Adipocyte (in vitro differentiated cells): Measurements from ENCODE around the gene EFNA5.
"Not testable (repeated sequence)": the region's sequence is repeated elsewhere in the genome, so short reads cannot be mapped to it uniquely, and the experiment has no call there.

Experiments used
- DNase-seq: peaks from one replicate; pipeline ENCODE4 v3.0.0-alpha.2; 2015; ENCODE audit warnings: low read depth
- H3K27me3 ChIP-seq: replicated peaks from 2 replicates; pipeline ENCODE4 v1.7.0; 2013; ENCODE audit warnings: mild to moderate bottlenecking, low read length, moderate library complexity; ENCODE audit not compliant: control insufficient read depth, insufficient read depth
- H3K36me3 ChIP-seq: 2 replicates; pipeline ENCODE4 v1.7.0; 2013; ENCODE audit warnings: low read length, mild to moderate bottlenecking, moderate library complexity; ENCODE audit not compliant: control insufficient read depth, insufficient read depth, severe bottlenecking
- H3K4me1 ChIP-seq: 2 replicates; pipeline ENCODE4 v1.7.0; 2013; ENCODE audit warnings: mild to moderate bottlenecking, low read length, moderate library complexity; ENCODE audit not compliant: control insufficient read depth, insufficient read depth
- H3K4me3 ChIP-seq: 2 replicates; pipeline ENCODE4 v1.7.0; 2013; ENCODE audit warnings: mild to moderate bottlenecking, low read length, moderate library complexity
- H3K9ac ChIP-seq: 2 replicates; pipeline ENCODE4 v1.7.0; 2013; ENCODE audit warnings: mild to moderate bottlenecking, low read length, moderate library complexity
- H3K9me3 ChIP-seq: 2 replicates; pipeline ENCODE4 v1.7.0; 2013; ENCODE audit warnings: mild to moderate bottlenecking, low read length, moderate library complexity; ENCODE audit not compliant: control insufficient read depth

Gene EFNA5

DNA sequence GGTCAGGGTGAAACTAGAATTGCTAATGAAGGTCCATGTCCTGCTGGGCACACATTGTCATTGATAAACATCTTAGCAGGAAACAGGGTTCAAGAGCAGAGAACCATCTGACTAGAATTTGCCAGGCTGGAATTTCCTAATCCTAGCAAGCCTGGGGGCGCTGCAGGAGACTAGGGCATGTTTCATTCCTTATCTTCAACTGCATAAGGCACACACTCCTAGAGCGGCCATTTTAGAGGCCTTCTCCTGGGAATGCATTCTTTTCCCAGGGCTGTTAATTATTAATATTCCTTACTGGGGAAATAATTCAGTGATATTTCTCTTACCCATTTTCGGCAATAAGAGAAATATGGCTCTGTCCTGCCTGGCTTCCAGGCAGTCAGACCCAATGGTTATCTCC lies 324.2 kb downstream of the EFNA5 start:
- H3K9me3 ChIP-seq, result peaks cover 19% of the 10 kb centered on the region
- H3K9ac ChIP-seq, H3K4me1 ChIP-seq, H3K36me3 ChIP-seq, H3K27me3 ChIP-seq, H3K4me3 ChIP-seq, DNase-seq: not testable (repeated sequence)

DNA sequence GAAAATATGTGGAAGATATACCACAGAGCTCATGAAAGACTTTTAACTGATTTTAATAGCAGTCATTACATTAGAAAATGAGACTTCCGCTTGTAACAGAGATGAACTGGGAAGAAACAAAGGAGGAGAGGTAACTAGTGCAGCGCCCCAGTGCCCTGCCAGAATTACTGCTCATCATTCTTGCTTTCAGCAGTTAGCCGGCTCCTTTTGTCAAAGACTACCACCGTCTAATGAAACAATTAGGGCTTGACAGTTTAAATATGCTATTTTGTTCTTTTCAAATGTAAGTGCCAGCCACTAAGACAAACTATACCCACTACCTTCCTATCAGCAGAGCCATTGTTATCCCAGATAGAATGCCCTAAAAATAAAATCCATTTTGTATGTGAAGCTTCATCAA lies 328.4 kb downstream of the EFNA5 start:
- no peak overlapping the region for H3K9ac ChIP-seq
- no peaks in the 10 kb centered on the region for H3K36me3 ChIP-seq
- no peaks in the 10 kb centered on the region for H3K27me3 ChIP-seq
- no peak overlapping the region for H3K4me3 ChIP-seq
- no peaks in the 10 kb centered on the region for H3K4me1 ChIP-seq
- H3K9me3 ChIP-seq, result peaks cover 19% of the 10 kb centered on the region
- no peak for DNase-seq

DNA sequence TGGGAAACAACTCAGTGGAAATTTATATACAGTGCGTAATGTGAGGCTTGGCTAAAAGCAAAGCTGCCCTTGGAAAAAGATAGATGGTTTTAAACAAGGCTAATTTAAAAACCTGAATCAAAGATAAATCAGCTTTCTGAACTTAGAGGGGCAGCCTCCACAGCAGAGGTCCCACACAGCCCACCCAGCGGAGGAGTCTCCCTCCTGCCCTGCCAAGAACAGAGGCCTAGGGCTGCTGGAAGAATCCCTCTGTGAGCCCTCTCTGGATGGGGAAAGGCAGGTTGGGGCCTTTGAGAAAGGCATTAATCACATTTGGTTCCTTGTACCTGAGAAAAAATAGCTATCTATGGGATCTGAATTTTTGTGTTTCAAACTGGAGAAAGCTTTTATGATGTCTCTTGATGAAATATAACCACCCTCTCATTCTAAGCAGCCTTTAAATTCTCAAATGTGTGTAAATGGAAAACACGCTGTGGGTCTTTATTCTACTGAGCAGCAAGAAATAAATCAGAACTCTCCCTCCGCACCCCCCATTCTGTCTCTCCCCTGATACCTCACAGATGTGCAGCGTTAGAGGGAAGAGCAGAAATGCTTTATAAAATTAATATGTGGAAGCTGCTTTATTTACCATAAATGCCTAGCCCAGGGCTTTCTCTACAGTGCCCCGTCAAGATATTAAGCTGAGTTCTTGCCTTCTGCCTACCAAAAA lies 329.2 kb downstream of the EFNA5 start:
- peaks cover 18% of the 10 kb centered on the region for H3K9me3 ChIP-seq
- no peaks in the 10 kb centered on the region for H3K4me1 ChIP-seq
- no peak for DNase-seq
- H3K27me3 ChIP-seq, result no peaks in the 10 kb centered on the region
- H3K4me3 ChIP-seq, result no peak overlapping the region
- H3K9ac ChIP-seq, result no peak overlapping the region
- H3K36me3 ChIP-seq, result no peaks in the 10 kb centered on the region

DNA sequence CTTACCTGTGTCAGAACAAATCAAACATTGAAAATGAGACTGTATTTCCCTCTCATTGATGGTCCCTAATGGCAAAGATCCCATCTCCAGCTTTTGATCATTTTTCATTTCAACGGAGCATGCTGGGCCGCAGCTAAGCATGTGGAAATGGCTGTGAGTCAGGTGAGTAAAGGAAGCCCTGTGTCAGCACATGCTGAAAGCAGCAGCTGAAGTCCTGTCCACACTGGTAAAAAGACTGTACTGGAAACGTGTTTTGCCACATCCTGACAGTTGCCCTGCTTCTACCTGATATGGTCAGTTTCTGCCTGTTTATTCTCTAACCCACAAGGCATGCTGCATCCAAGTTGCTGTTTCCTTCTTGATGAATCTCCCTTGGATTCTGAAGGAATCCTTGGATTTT lies 330.1 kb downstream of the EFNA5 start:
- H3K4me1 ChIP-seq, result no peaks in the 10 kb centered on the region
- peaks cover 12% of the 10 kb centered on the region for H3K9me3 ChIP-seq
- no peaks in the 10 kb centered on the region for H3K36me3 ChIP-seq
- no peak for DNase-seq
- H3K9ac ChIP-seq, result no peak overlapping the region
- H3K4me3 ChIP-seq, result no peak overlapping the region
- H3K27me3 ChIP-seq, result no peaks in the 10 kb centered on the region

DNA sequence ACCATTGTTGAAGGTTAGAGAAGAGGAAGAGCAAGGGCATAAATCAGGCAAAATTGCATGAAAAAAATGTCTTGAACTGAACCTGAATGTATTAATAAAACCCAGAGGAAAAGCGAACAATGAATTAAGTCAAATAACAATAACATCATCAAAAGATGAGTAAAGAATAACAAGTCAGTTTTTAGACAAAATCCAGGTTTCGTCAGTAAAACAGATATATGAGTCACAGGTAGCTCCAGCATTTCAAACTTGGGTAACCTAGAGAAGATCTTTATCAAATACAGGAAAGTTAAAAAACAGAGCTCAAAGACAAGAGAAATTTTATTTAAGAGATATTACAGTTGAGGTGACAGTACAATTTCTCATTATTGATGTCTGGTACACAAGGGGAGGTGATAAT lies 332.4 kb downstream of the EFNA5 start:
- no peaks in the 10 kb centered on the region for H3K9me3 ChIP-seq
- no peak for DNase-seq
- H3K27me3 ChIP-seq, result no peaks in the 10 kb centered on the region
- H3K9ac ChIP-seq, result no peak overlapping the region
- H3K36me3 ChIP-seq, result no peaks in the 10 kb centered on the region
- H3K4me1 ChIP-seq, result no peaks in the 10 kb centered on the region
- H3K4me3 ChIP-seq, result no peak overlapping the region

DNA sequence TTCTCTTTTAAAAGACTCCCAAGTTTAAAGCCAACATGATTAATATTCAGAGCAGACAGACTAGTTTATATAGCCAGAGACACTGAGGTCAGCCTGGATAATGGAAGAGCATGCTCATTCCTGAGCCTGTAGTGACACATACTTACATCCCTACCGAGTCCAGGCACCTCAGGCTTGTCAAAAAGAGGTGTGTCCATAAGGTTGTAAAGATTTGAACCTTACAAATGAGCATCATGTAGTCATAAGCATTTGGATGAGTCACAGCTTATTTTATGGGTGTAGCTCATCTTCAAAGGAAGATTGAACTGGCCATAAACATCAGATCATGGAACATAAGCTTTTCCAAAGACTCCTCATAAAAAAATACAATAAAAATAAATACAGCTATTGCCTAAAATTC lies 333.5 kb downstream of the EFNA5 start:
- Histone ChIP-seq H3K9ac (no peak overlapping the region), H3K27me3 (no peaks in the 10 kb centered on the region), H3K9me3 (no peaks in the 10 kb centered on the region), H3K4me1 (no peaks in the 10 kb centered on the region), H3K36me3 (no peaks in the 10 kb centered on the region), H3K4me3 (no peak overlapping the region)
- no peak for DNase-seq

DNA sequence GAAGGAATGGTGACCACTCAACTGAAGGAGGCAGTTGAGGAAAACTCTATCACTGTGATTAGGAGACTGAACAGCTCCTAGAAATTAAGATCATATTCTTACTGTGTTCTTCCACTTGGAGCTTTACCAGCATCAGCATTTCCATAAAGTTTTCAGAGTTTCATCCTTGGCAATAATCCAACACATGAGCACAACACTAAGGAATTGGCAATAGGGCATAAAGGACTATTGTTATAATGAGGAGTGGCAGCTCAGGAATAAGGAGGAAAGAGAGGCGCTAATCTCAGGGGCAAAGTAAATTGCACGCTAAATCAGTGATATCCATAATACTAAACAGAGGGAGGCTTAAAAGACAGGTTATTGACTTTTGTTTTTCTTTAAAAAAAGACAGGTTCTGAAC lies 338.9 kb downstream of the EFNA5 start:
- H3K27me3 ChIP-seq, result no peaks in the 10 kb centered on the region
- no peaks in the 10 kb centered on the region for H3K36me3 ChIP-seq
- no peak overlapping the region for H3K4me3 ChIP-seq
- H3K9me3 ChIP-seq, result no peaks in the 10 kb centered on the region
- peaks cover 3% of the 10 kb centered on the region for H3K4me1 ChIP-seq
- no peak overlapping the region for H3K9ac ChIP-seq
- peak; percentile 22 for DNase-seq

DNA sequence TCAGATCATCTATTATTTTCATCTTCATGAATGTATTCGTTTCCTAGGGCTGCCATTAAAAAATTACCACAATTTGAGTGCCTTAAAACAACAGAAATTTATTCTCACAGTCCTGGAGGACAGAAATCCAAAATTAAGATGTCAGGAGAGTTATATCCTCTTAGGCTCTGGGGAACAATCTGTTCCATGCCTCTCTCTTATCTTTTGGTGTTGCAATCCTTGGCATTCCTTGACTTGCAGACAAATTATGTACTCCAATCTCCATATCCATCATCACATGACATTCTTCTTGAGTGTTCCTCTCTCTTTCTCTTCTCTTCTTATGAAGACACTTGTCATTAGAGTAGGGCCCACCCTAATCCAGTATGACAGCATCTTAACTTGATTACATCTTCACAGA lies 339.4 kb downstream of the EFNA5 start:
- peak; percentile 10 for DNase-seq
- H3K4me3 ChIP-seq, result no peak overlapping the region
- peaks cover 3% of the 10 kb centered on the region for H3K4me1 ChIP-seq
- no peak overlapping the region for H3K9ac ChIP-seq
- no peaks in the 10 kb centered on the region for H3K27me3 ChIP-seq
- H3K36me3 ChIP-seq, result no peaks in the 10 kb centered on the region
- no peaks in the 10 kb centered on the region for H3K9me3 ChIP-seq

DNA sequence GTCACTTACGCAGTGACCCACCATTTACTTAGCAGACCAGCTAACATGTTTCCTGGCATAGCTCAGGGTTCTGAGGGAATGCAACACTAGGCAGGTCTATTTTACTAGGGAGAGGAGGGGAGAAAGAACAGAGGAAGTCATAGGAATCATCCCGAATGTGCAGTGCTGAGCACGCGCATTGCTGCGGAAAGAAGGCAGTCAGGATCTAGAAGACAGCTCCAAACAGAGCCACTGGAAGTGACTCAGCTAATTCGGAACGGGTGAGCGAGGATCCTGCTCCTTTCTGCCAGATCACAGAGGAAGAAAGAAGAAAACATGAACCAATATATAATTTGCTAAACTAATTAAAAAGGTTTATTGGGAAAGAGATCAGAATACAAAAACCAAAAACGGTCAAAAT lies 339.8 kb downstream of the EFNA5 start:
- H3K9ac ChIP-seq, result no peak overlapping the region
- no peaks in the 10 kb centered on the region for H3K27me3 ChIP-seq
- peaks cover 3% of the 10 kb centered on the region for H3K4me1 ChIP-seq
- no peaks in the 10 kb centered on the region for H3K36me3 ChIP-seq
- no peak for DNase-seq
- no peak overlapping the region for H3K4me3 ChIP-seq
- no peaks in the 10 kb centered on the region for H3K9me3 ChIP-seq

DNA sequence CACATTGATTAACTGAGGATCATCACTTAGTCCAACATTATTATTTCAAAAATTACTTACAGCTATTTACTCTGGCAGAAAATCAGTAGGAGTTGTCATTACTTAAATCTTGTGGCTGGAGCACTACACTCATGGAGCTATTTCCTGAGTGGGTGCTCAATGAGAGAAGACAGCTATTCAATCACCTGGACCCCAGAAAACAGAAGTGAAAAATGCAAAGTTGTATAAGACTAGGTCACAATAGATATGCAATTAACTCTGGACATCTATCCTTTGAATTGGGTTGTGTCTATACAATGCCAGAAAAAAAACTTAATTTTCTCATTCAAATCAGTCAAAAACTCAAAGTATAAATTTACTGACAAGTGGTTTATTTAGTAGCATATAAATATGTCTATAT lies 340.9 kb downstream of the EFNA5 start:
- no peak for DNase-seq
- peaks cover 6% of the 10 kb centered on the region for H3K4me1 ChIP-seq

More for the DNA sequence above, 340.9 kb downstream of the EFNA5 start:
- Histone ChIP-seq H3K4me3 (no peak overlapping the region), H3K36me3 (no peaks in the 10 kb centered on the region), H3K27me3 (no peaks in the 10 kb centered on the region), H3K9me3 (no peaks in the 10 kb centered on the region), H3K9ac (no peak overlapping the region)
